Activated CD4-positive, alpha-beta T cell treated with anti-CD3 and anti-CD28 coated beads, Interleukin-2, Interleukin-4, amounts not matched to agents 100 ng/mL and 50 ng/mL, durations not matched to agents 16 hours and 8 hours (primary cell): ENCODE data around the gene GSG1L.

ENCODE experiments used
- DNase-seq: peaks from one replicate; pipeline ENCODE4 v3.0.0-alpha.2; 2020; ENCODE audit warnings: low spot score

The GSG1L gene

GRCh38 chr16:27849621-27850020 is 213.9 kb downstream of the GSG1L start:
- no peak for DNase-seq

GRCh38 chr16:27847030-27847550 is 216.4 kb downstream of the GSG1L start:
- DNase-seq, result no peak

- DNase-seq, result no peak
These were observed 218.7 kb downstream of the GSG1L start for GRCh38 chr16:27844826-27845225.

- DNase-seq, result no peak
These were observed 219.7 kb downstream of the GSG1L start for GRCh38 chr16:27843800-27844199.

GRCh38 chr16:27841911-27842310 is 221.6 kb downstream of the GSG1L start:
- DNase-seq, result no peak

GRCh38 chr16:27841061-27841801 is 222.3 kb downstream of the GSG1L start:
- DNase-seq, result no peak

- DNase-seq, result no peak
These were observed 223.0 kb downstream of the GSG1L start for GRCh38 chr16:27840311-27841060.

GRCh38 chr16:27839419-27839818 is 224.1 kb downstream of the GSG1L start:
- no peak for DNase-seq

- DNase-seq, result no peak
These were observed 224.9 kb downstream of the GSG1L start for GRCh38 chr16:27838536-27839175.

- no peak for DNase-seq
These were observed 233.5 kb downstream of the GSG1L start for GRCh38 chr16:27829975-27830374.

- no peak for DNase-seq
These were observed 234.8 kb downstream of the GSG1L start for GRCh38 chr16:27828671-27829070.

GRCh38 chr16:27827765-27828164 is 235.7 kb downstream of the GSG1L start:
- no peak for DNase-seq

GRCh38 chr16:27826893-27827289 is 236.6 kb downstream of the GSG1L start:
- no peak for DNase-seq

GRCh38 chr16:27826081-27826892 is 237.2 kb downstream of the GSG1L start:
- DNase-seq, result no peak

- no peak for DNase-seq
These were observed 238.7 kb downstream of the GSG1L start for GRCh38 chr16:27824786-27825185.

- DNase-seq, result no peak
These were observed 239.5 kb downstream of the GSG1L start for GRCh38 chr16:27824006-27824405.

GRCh38 chr16:27823421-27823820 is 240.1 kb downstream of the GSG1L start:
- DNase-seq, result no peak

GRCh38 chr16:27822996-27823395 is 240.5 kb downstream of the GSG1L start:
- DNase-seq, result no peak

- no peak for DNase-seq
These were observed 241.0 kb downstream of the GSG1L start for GRCh38 chr16:27822529-27822928.

GRCh38 chr16:27820646-27821345 is 242.7 kb downstream of the GSG1L start:
- no peak for DNase-seq

- no peak for DNase-seq
These were observed 243.5 kb downstream of the GSG1L start for GRCh38 chr16:27819881-27820610.
